SH-SY5Y (cell line): Measurements from ENCODE around the gene DNAL4.

Experiments
- GATA2 ChIP-seq: IDR thresholded peaks from 2 replicates; pipeline ENCODE4 v1.6.1; 2011; ENCODE audit warnings: mild to moderate bottlenecking, low read depth, low read length
- GATA3 ChIP-seq: IDR thresholded peaks from 2 replicates; pipeline ENCODE4 v1.6.1; 2011; ENCODE audit warnings: low read depth, mild to moderate bottlenecking, low read length, moderate library complexity

DNA sequence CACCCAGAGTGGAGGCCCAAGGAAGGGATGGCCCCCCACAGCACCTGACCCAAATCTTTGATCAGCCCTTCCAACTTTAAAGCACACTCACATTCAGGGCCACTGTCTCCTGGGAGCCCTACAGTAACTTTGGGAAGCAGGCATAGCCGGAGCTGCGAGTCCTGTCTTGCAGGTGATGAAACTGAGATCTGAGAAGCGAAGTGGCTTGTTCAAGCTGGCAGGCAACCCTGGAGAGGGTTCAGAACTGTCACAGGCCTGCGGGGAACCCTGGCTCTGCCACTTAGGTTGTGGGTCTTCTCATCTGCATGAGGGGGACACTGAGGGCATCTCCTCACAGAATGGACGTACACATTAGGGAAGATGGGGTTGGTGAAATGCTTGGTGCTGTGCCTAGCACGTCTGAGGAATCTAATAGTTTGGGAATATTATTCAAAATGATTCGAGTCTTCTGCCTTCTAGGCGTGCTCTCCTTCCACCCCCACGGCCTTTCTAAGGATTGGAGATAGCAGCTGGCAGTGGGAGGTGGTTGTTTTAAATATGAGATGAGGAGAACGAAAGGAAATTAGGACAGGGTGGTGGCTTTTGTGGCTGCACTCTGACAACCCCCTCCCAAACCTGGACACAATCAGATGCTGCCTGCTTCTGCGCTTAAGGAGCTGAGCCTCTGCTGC, 19.3 kb downstream of the DNAL4 start:
- no peak for TF ChIP-seq GATA2
- TF ChIP-seq GATA3, result no peak
